Esophagus muscularis mucosa (tissue), 4 donors: ENCODE measurements around the gene C5orf47. TPM values are rescaled to one million over a fixed set of nuclear protein-coding genes. Genes with fewer than 3 reads are reported as not detected.
"Not testable (repeated sequence)": the region's sequence is repeated elsewhere in the genome, so short reads cannot be mapped to it uniquely, and the experiment has no call there.

Experiments used
- DNase-seq: peaks from one replicate; pipeline ENCODE4 v3.0.0-alpha.2; 2017; ENCODE audit errors: extremely low spot score
- H3K27ac ChIP-seq, 4 donors: fragments of 200-600 bp; sonication (generic); replicated peaks in 1 of 4; 1 replicate in 3 of 4; 2 replicates in 1 of 4; pipeline ENCODE4 v1.5.1; 2016 to 2019; ENCODE audit warnings: mild to moderate bottlenecking in 1 of 4
- H3K27me3 ChIP-seq, 4 donors: fragments of 200-600 bp; sonication (generic); one replicate each; pipeline versions ENCODE4 v1.5.1 to v1.6.0; 2016 to 2019
- H3K36me3 ChIP-seq, 4 donors: fragments of 200-600 bp; sonication (generic); one replicate each; pipeline ENCODE4 v1.5.1; 2016 to 2019
- H3K4me1 ChIP-seq, 4 donors: fragments of 200-600 bp; sonication (generic); one replicate each; pipeline ENCODE4 v1.5.1; 2016 to 2019
- H3K4me3 ChIP-seq, 4 donors: fragments of 200-600 bp; sonication (generic); 1 replicate in 2 of 4; 2 replicates in 2 of 4; pipeline ENCODE4 v1.5.1; 2016 to 2019; ENCODE audit warnings: mild to moderate bottlenecking in 4 of 4, moderate library complexity in 1 of 4
- H3K9me3 ChIP-seq, 4 donors: fragments of 200-600 bp; sonication (generic); 1 replicate in 3 of 4; 2 replicates in 1 of 4; pipeline ENCODE4 v1.5.1; 2016 to 2019
- EP300 ChIP-seq: sonication (generic); formaldehyde crosslinking; IDR thresholded peaks from one replicate; pipeline ENCODE4 v1.6.1; 2017; ENCODE audit warnings: antibody characterized with exemption
- POLR2A ChIP-seq: fragments of 450-650 bp; IDR thresholded peaks from one replicate; pipeline ENCODE4 v1.6.1; 2017; ENCODE audit warnings: antibody characterized with exemption, moderate library complexity, mild to moderate bottlenecking, low read depth
- POLR2AphosphoS5 ChIP-seq, 2 donors: sonication (generic); formaldehyde crosslinking; IDR thresholded peaks; one replicate each; pipeline ENCODE4 v1.6.1; 2017; ENCODE audit warnings: antibody characterized with exemption in 2 of 2
- WGBS: methylation state at CpG from one replicate; pipeline ENCODE4 v1.1.5; 2018; 5-methylcytosine and 5-hydroxymethylcytosine counted together
- intact Hi-C: fragments of 100-400 bp; cut with DNase I; formaldehyde crosslinking; loops from one replicate; pipeline ENCODE4 v1.15.1; 2023
- total RNA-seq, 4 donors: library from RNA; depleted of rRNA; stranded (reverse); fragments of >200 nt; gene quantifications; one replicate each; pipeline versions ENCODE4 v1.1.0 to v1.2.1, GENCODE V29; 2016
- TF ChIP-seq, protein P1 (sequence below), 3 experiments: fragments of 200-600 bp in 2 of 3; fragments of 450-650 bp in 1 of 3; sonication (generic) in 2 of 3; IDR thresholded peaks; one replicate each; pipeline ENCODE4 v1.5.1; 2017 to 2019; ENCODE audit warnings: antibody characterized with exemption in 3 of 3, mild to moderate bottlenecking in 2 of 3, moderate library complexity in 1 of 3

C5orf47 gene
- total RNA-seq, 4 donors from 2014 or later: not detected

DNA sequence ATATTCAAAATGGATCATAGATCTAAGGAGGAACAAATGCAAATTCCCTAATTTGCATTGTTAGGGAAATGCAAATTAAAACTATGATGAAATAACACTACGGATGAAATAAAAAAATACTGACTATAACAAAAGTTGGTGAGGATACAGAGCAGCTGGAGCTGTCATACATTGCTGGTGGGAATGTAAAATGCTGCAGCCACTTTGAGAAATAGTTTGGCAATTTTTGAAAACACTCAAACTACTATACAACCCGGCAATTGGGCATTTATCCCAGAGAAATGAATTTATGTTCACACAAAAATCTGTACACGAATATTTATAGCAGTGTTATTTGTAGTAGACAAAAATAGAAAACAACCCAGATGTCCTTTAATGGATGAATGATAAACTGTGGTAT is 22.5 kb downstream of the C5orf47 start:
- no peak for DNase-seq
- WGBS: 51% methylated on average over 3 of the region's 3 CpGs
- no peak overlapping the region for H3K4me3 ChIP-seq
- no peaks in the 10 kb centered on the region for H3K27me3 ChIP-seq
- no peaks in the 10 kb centered on the region for H3K9me3 ChIP-seq
- TF ChIP-seq, protein P1, sequence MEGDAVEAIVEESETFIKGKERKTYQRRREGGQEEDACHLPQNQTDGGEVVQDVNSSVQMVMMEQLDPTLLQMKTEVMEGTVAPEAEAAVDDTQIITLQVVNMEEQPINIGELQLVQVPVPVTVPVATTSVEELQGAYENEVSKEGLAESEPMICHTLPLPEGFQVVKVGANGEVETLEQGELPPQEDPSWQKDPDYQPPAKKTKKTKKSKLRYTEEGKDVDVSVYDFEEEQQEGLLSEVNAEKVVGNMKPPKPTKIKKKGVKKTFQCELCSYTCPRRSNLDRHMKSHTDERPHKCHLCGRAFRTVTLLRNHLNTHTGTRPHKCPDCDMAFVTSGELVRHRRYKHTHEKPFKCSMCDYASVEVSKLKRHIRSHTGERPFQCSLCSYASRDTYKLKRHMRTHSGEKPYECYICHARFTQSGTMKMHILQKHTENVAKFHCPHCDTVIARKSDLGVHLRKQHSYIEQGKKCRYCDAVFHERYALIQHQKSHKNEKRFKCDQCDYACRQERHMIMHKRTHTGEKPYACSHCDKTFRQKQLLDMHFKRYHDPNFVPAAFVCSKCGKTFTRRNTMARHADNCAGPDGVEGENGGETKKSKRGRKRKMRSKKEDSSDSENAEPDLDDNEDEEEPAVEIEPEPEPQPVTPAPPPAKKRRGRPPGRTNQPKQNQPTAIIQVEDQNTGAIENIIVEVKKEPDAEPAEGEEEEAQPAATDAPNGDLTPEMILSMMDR (IDR thresholded peaks at IDR 0.05): no peak
- H3K27ac ChIP-seq: no peak overlapping the region
- intact Hi-C loops: no loop called here
- H3K36me3 ChIP-seq: no peaks in the 10 kb centered on the region
- H3K4me1 ChIP-seq: no peaks in the 10 kb centered on the region

DNA sequence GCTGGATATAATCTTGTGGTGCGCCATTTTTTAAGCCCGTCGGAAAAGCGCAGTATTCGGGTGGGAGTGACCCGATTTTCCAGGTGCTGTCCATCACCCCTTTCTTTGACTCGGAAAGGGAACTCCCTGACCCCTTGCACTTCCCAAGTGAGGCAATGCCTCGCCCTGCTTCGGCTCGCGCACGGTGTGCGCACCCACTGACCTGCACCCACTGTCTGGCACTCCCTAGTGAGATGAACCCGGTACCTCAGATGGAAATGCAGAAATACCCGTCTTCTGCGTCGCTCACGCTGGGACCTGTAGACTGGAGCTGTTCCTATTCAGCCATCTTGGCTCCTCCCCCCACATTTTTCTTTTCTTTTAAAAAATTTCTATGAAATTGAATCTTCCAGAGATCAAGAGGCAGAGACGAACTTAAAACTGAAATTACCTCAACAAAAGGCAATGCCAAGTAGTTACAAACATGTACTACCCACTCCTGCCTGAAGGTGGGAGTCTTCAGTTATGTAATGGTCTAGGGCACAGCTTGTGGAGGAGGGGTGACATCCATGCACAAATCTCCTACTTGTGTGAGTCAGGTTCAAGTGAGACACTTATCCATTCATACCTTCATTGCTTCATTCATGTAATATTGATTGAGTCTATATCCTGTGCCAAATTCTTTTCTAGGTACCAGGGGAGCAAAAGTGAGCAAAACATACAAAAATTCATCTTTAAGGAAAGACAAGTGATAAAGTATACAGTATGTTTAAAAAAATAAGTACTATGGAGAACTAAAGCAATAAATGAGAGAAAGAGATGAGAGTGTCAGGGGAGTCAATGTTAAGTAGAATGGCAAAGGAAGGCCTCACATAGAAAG is 31.3 kb downstream of the C5orf47 start:
- H3K27me3 ChIP-seq: peaks cover 0 to 30% (median 0%) of the 10 kb centered on the region in 4 donors
- H3K4me3 ChIP-seq, H3K4me1 ChIP-seq, H3K9me3 ChIP-seq, DNase-seq, intact Hi-C loops, H3K27ac ChIP-seq, H3K36me3 ChIP-seq: not testable (repeated sequence)
- WGBS: 76% methylated on average over 19 of the region's 19 CpGs
- TF ChIP-seq, protein P1 (IDR thresholded peaks at IDR 0.05): peak in 2 of 3 experiments; percentile 20 to 44

DNA sequence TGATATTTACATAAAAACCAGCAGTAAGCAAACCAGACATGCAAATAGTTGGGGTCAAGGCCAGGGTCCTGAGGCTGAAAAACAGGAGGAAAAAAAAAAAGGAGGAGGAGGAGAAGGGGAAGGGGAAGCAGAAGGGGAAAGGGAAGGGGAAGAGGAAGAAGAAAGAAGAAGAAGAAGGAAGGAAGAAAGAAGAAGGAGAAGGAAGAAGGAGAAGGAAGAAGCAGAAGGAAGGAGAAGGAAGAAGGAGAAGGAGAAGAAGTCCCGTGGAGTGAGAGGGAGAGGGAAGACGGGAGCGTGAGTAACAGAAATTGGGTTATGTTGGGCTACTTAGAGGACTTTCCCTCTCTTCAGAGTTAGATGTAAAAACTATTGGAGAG is 31.9 kb downstream of the C5orf47 start:
- Histone ChIP-seq H3K36me3 (no peaks in the 10 kb centered on the region), H3K9me3 (no peaks in the 10 kb centered on the region), H3K27ac (no peak overlapping the region), H3K4me3 (no peak overlapping the region), H3K27me3 (peaks cover 0 to 30% (median 0%) of the 10 kb centered on the region in 4 donors), H3K4me1 (no peaks in the 10 kb centered on the region)
- no peak for DNase-seq
- no peak for TF ChIP-seq POLR2AphosphoS5 (IDR thresholded peaks at IDR 0.05)
- TF ChIP-seq POLR2A: no peak
- TF ChIP-seq EP300: no peak
- TF ChIP-seq, protein P1 (IDR thresholded peaks at IDR 0.05): no peak
- intact Hi-C loops: no loop called here
- WGBS: 81% methylated on average over 3 of the region's 3 CpGs

GRCh38 chr5:174022384-174023095 is 33.6 kb downstream of the C5orf47 start:
- TF ChIP-seq POLR2A (no peak), EP300 (no peak), POLR2AphosphoS5 (IDR thresholded peaks at IDR 0.05) (no peak)
- TF ChIP-seq, protein P1 (IDR thresholded peaks at IDR 0.05): no peak
- intact Hi-C loops: no loop called here
- no peaks in the 10 kb centered on the region for H3K36me3 ChIP-seq
- H3K9me3 ChIP-seq: no peaks in the 10 kb centered on the region
- no peaks in the 10 kb centered on the region for H3K4me1 ChIP-seq
- no peak overlapping the region for H3K4me3 ChIP-seq
- no peak overlapping the region for H3K27ac ChIP-seq
- H3K27me3 ChIP-seq: peaks cover 0 to 30% (median 0%) of the 10 kb centered on the region in 4 donors
- WGBS: 50% methylated on average over 4 of the region's 4 CpGs
- DNase-seq: no peak
